HepG2 (cell line): ENCODE data around the gene RUBCNL. TPM values are rescaled to one million over a fixed set of nuclear protein-coding genes. Genes with fewer than 3 reads are reported as not detected.

Experiments used
- ATAC-seq: fragments of 200-7000 bp; cut with Tn5 transposase; 3 replicates; pipeline ENCODE4 v1.9.1; 2020; ENCODE audit warnings: mild to moderate bottlenecking, moderate library complexity
- BruUV-seq: library from RNA; stranded (reverse); fragments of 400-500 nt; replicated peaks from 2 replicates; lab custom pipeline; 2021; lab: Mats Ljungman, UMichigan
- CTCF ChIA-PET: fragments of 300-600 bp; formaldehyde crosslinking; extraction: SDS; loops from one replicate; lab custom pipeline; 2021; ENCODE audit warnings: low total read pairs, inconsistent platforms, low intra/inter-chr PET ratio; lab: Yijun Ruan, JAX
- POLR2A ChIA-PET: fragments of 350-600 bp; sonication (Branson Sonifier 250); formaldehyde crosslinking; loops from one replicate; lab custom pipeline; 2020; ENCODE audit warnings: antibody characterized with exemption, inconsistent platforms; lab: Yijun Ruan, JAX
- DNase-seq: peaks from one replicate; pipeline ENCODE4 v3.0.0-alpha.2; 2015; ENCODE audit warnings: low spot score
- FAIRE-seq: peaks from 3 replicates; lab custom pipeline; 2011; peaks lifted over from hg19 to GRCh38; lab: Jason Lieb, UNC
- H2AFZ ChIP-seq: one replicate; pipeline ENCODE4 v1.6.1; 2011; ENCODE audit warnings: low read length, inconsistent platforms
- H3K27ac ChIP-seq: fragments of 300-600 bp; 3 replicates; pipeline ENCODE4 v1.8.0; 2011; ENCODE audit warnings: mixed run types, mild to moderate bottlenecking, mixed read lengths, low read length, inconsistent platforms; ENCODE audit not compliant: insufficient read depth; ENCODE audit errors: extremely low read length
- H3K27me3 ChIP-seq, 2 experiments: fragments of 200-600 bp in 1 of 2; 2 replicates in 1 of 2; 3 replicates in 1 of 2; pipeline versions ENCODE4 v1.6.0 to v1.8.0; 2011; ENCODE audit warnings: low read length in 2 of 2, mild to moderate bottlenecking in 2 of 2, moderate library complexity in 2 of 2, inconsistent platforms in 1 of 2; ENCODE audit not compliant: insufficient read depth in 2 of 2, control insufficient read depth in 1 of 2
- H3K36me3 ChIP-seq, 2 experiments: fragments of 200-600 bp in 1 of 2; replicated peaks in 1 of 2; 2 replicates in 1 of 2; 3 replicates in 1 of 2; pipeline versions ENCODE4 v1.5.1 to v1.8.0; 2011; ENCODE audit warnings: low read length in 2 of 2, inconsistent platforms in 1 of 2; ENCODE audit not compliant: insufficient read depth in 2 of 2, control insufficient read depth in 1 of 2
- H3K4me1 ChIP-seq: 2 replicates; pipeline ENCODE4 v1.5.1; 2012; ENCODE audit warnings: low read length, inconsistent platforms; ENCODE audit not compliant: insufficient read depth
- H3K4me2 ChIP-seq: 2 replicates; pipeline ENCODE4 v1.6.0; 2011; ENCODE audit warnings: low read depth, low read length, inconsistent platforms
- H3K4me3 ChIP-seq, 3 experiments: fragments of 200-600 bp in 1 of 3; sonication (generic), shearing (Covaris generic) in 1 of 3; replicated peaks in 1 of 3; 2 replicates each; pipeline ENCODE4 v1.5.1; 2011 to 2016; ENCODE audit warnings: low read length in 3 of 3, inconsistent platforms in 2 of 3, low read depth in 2 of 3, mild to moderate bottlenecking in 2 of 3, control low read depth in 1 of 3, mixed read lengths in 1 of 3; ENCODE audit not compliant: insufficient read depth in 1 of 3
- H3K79me2 ChIP-seq: one replicate; pipeline ENCODE4 v1.6.1; 2011; ENCODE audit warnings: low read length, inconsistent platforms; ENCODE audit not compliant: insufficient read depth
- H3K9ac ChIP-seq: 2 replicates; pipeline ENCODE4 v1.6.0; 2011; ENCODE audit warnings: mild to moderate bottlenecking, low read depth, low read length, inconsistent platforms; ENCODE audit not compliant: insufficient read depth
- H3K9me3 ChIP-seq: 2 replicates; pipeline ENCODE4 v1.5.1; 2012; ENCODE audit warnings: mild to moderate bottlenecking, low read length
- H4K20me1 ChIP-seq: 2 replicates; pipeline ENCODE4 v1.6.0; 2011; ENCODE audit warnings: inconsistent platforms, mild to moderate bottlenecking, low read length, moderate library complexity; ENCODE audit not compliant: insufficient read depth
- BHLHE40 ChIP-seq: IDR thresholded peaks from 2 replicates; pipeline ENCODE4 v1.6.1; 2011; ENCODE audit warnings: low read length, improper control_type of control experiment
- PRPF4 ChIP-seq: fragments of 200-400 bp; formaldehyde crosslinking; IDR thresholded peaks from 2 replicates; pipeline ENCODE4 v1.6.1; 2016; ENCODE audit warnings: low read length, low read depth; ENCODE audit not compliant: poor library complexity, severe bottlenecking
- RAD21 ChIP-seq: fragments of 450-650 bp; formaldehyde crosslinking; IDR thresholded peaks from 2 replicates; pipeline ENCODE4 v1.5.0; 2020; ENCODE audit warnings: mild to moderate bottlenecking
- TEAD2 ChIP-seq: sonication (generic); formaldehyde crosslinking; IDR thresholded peaks from 2 replicates; pipeline ENCODE4 v1.9.0; 2021; ENCODE audit warnings: missing genetic modification reagents
- ZNF207 ChIP-seq: fragments of 450-650 bp; IDR thresholded peaks from 2 replicates; pipeline ENCODE4 v1.6.1; 2016; ENCODE audit warnings: antibody characterized with exemption, borderline replicate concordance
- ZNF496 ChIP-seq: sonication (generic); formaldehyde crosslinking; IDR thresholded peaks from 2 replicates; pipeline ENCODE4 v1.8.1; 2023; ENCODE audit warnings: mild to moderate bottlenecking, moderate library complexity, missing genetic modification reagents; ENCODE audit not compliant: insufficient replicate concordance
- WGBS: methylation state at CpG from one replicate; pipeline ENCODE4 v1.1.6; 2017; ENCODE audit warnings: low lambda C conversion rate; 5-methylcytosine and 5-hydroxymethylcytosine counted together
- in situ Hi-C: cut with HindIII; loops from 2 replicates; pipeline ENCODE4 v1.10.0; 2017; ENCODE audit warnings: low pct_unique_long_range_greater_than_20kb; ENCODE audit not compliant: extremely low pct_ligation_motif_present
- intact Hi-C: fragments of 100-400 bp; cut with micrococcal nuclease; formaldehyde crosslinking; loops from one replicate; pipeline ENCODE4 v1.10.0; 2022; ENCODE audit not compliant: unreplicated experiment
- polyA plus RNA-seq, 8 experiments: library from polyadenylated mRNA; depleted of rRNA in 3 of 8; stranded (reverse) in 7 of 8; unstranded in 1 of 8; fragments of >200 nt; fragmentation: Illumina TruSeq in 4 of 8; extraction: Trizol in 4 of 8; gene quantifications; 2 replicates each; pipeline versions ENCODE4 v1.2.1 to v1.2.3, GENCODE V29; 2011 to 2016; ENCODE audit warnings: low read depth in 4 of 8, missing spikeins in 1 of 8, mixed read lengths in 1 of 8; ENCODE audit not compliant: insufficient read depth in 1 of 8
- total RNA-seq, 5 experiments: library from RNA; depleted of rRNA; stranded (reverse); fragments of >200 nt; fragmentation: Illumina TruSeq; extraction: Trizol; gene quantifications; 2 replicates each; pipeline ENCODE4 v1.2.3, GENCODE V29; 2016; ENCODE audit warnings: low read depth in 1 of 5
- TF ChIP-seq, protein P1 (sequence below): sonication (generic); formaldehyde crosslinking; IDR thresholded peaks from 2 replicates; pipeline ENCODE4 v1.4.0; 2020; ENCODE audit warnings: missing genetic modification reagents

The RUBCNL gene
- total and polyA plus RNA-seq, 2 of the 13 experiments (the other 11 are each of a cell fraction or from before 2014, with no cell fraction given) = not detected

DNA sequence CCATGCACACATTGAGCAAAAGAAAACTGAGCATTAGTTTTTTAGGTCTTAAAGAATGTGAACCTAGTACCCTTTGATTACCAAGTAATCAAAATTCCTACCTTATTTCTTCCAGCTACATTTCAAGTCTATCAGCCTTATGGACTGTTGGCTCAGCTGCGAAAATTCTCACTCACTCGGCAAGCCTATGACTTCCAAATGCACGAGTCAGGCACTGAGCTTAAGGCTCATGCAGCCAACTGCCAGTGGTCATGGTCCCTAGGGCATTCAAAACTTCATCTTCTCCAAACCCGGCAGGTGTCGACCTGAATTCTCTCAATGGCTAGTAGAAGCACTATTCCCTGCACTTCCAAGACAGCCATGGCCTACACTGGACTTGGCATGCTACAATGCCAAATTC lies 41.2 kb downstream of the RUBCNL start:
- Histone ChIP-seq H4K20me1 (no peaks in the 10 kb centered on the region), H3K27me3 (peaks cover 4 to 15% of the 10 kb centered on the region in 2 experiments; a peak in 4 of 5 replicates), H3K79me2 (no peaks in the 10 kb centered on the region), H3K9ac (no peak overlapping the region), H3K4me2 (no peak overlapping the region), H3K27ac (no peak overlapping the region), H3K9me3 (no peaks in the 10 kb centered on the region; the same call in 1 of the 2 replicates), H2AFZ (no peak overlapping the region), H3K36me3 (no peaks in the 10 kb centered on the region), H3K4me1 (no peaks in the 10 kb centered on the region), H3K4me3 (no peak overlapping the region)
- DNase-seq (no peak), ATAC-seq (no peak), FAIRE-seq (no peak)
- in situ Hi-C loops (no loop called here), intact Hi-C loops (no loop called here)
- TF ChIP-seq BHLHE40 = no peak
- TF ChIP-seq, protein P1, sequence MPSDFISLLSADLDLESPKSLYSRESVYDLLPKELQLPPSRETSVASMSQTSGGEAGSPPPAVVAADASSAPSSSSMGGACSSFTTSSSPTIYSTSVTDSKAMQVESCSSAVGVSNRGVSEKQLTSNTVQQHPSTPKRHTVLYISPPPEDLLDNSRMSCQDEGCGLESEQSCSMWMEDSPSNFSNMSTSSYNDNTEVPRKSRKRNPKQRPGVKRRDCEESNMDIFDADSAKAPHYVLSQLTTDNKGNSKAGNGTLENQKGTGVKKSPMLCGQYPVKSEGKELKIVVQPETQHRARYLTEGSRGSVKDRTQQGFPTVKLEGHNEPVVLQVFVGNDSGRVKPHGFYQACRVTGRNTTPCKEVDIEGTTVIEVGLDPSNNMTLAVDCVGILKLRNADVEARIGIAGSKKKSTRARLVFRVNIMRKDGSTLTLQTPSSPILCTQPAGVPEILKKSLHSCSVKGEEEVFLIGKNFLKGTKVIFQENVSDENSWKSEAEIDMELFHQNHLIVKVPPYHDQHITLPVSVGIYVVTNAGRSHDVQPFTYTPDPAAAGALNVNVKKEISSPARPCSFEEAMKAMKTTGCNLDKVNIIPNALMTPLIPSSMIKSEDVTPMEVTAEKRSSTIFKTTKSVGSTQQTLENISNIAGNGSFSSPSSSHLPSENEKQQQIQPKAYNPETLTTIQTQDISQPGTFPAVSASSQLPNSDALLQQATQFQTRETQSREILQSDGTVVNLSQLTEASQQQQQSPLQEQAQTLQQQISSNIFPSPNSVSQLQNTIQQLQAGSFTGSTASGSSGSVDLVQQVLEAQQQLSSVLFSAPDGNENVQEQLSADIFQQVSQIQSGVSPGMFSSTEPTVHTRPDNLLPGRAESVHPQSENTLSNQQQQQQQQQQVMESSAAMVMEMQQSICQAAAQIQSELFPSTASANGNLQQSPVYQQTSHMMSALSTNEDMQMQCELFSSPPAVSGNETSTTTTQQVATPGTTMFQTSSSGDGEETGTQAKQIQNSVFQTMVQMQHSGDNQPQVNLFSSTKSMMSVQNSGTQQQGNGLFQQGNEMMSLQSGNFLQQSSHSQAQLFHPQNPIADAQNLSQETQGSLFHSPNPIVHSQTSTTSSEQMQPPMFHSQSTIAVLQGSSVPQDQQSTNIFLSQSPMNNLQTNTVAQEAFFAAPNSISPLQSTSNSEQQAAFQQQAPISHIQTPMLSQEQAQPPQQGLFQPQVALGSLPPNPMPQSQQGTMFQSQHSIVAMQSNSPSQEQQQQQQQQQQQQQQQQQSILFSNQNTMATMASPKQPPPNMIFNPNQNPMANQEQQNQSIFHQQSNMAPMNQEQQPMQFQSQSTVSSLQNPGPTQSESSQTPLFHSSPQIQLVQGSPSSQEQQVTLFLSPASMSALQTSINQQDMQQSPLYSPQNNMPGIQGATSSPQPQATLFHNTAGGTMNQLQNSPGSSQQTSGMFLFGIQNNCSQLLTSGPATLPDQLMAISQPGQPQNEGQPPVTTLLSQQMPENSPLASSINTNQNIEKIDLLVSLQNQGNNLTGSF (CRISPR knock-in tag) = no peak
- TF ChIP-seq TEAD2 = no peak
- no peak for TF ChIP-seq ZNF496
- TF ChIP-seq PRPF4 = no peak
- no peak for TF ChIP-seq RAD21 (CRISPR knock-in tag)
- no peak for TF ChIP-seq ZNF207
- no TSS peak for BruUV-seq
- 19% methylated on average over 5 of the region's 5 CpGs for WGBS
- ChIA-PET CTCF (no interaction called here), POLR2A (no interaction called here)
